MCF 10A (cell line): Measurements from ENCODE around the gene AKAP13. TPM values are rescaled to one million over a fixed set of nuclear protein-coding genes. Genes with fewer than 3 reads are reported as not detected.

Experiments
- BruUV-seq: library from RNA; stranded (reverse); fragments of 400-500 nt; replicated peaks from 2 replicates; lab custom pipeline; 2021; lab: Mats Ljungman, UMichigan
- CTCF ChIA-PET: fragments of 300-600 bp; sonication (Branson Sonifier 250); formaldehyde crosslinking; extraction: SDS; loops from one replicate; lab custom pipeline; 2021; ENCODE audit warnings: antibody characterized with exemption, inconsistent platforms; lab: Yijun Ruan, JAX
- POLR2A ChIA-PET: fragments of 300-600, 350-650 bp; sonication (Branson Sonifier 250); formaldehyde crosslinking; extraction: SDS; loops from one replicate; lab custom pipeline; 2020; ENCODE audit warnings: antibody characterized with exemption, inconsistent platforms; lab: Yijun Ruan, JAX
- DNase-seq: peaks from one replicate; pipeline ENCODE4 v3.0.0-alpha.2; 2018; ENCODE audit not compliant: unreplicated experiment
- H3K27ac Mint-ChIP-seq: one replicate; pipeline ENCODE4 v1.8.0; 2022; ENCODE audit warnings: mild to moderate bottlenecking, low read depth, mixed read lengths; ENCODE audit not compliant: unreplicated experiment
- H3K27me3 Mint-ChIP-seq: one replicate; pipeline ENCODE4 v1.8.0; 2022; ENCODE audit warnings: mixed read lengths; ENCODE audit not compliant: insufficient read depth, unreplicated experiment
- H3K36me3 Mint-ChIP-seq: one replicate; pipeline ENCODE4 v1.8.0; 2022; ENCODE audit warnings: mild to moderate bottlenecking, moderate library complexity, mixed read lengths; ENCODE audit not compliant: insufficient read depth, unreplicated experiment
- H3K4me1 Mint-ChIP-seq: one replicate; pipeline ENCODE4 v1.8.0; 2022; ENCODE audit warnings: mixed read lengths; ENCODE audit not compliant: insufficient read depth, unreplicated experiment
- H3K4me3 Mint-ChIP-seq: one replicate; pipeline ENCODE4 v1.8.0; 2022; ENCODE audit warnings: mild to moderate bottlenecking, moderate library complexity, mixed read lengths; ENCODE audit not compliant: unreplicated experiment
- H3K9me3 Mint-ChIP-seq: one replicate; pipeline ENCODE4 v1.8.0; 2022; ENCODE audit warnings: mixed read lengths; ENCODE audit not compliant: unreplicated experiment
- intact Hi-C: fragments of 100-400 bp; cut with micrococcal nuclease; formaldehyde crosslinking; loops from 2 replicates; pipeline ENCODE4 v1.14.1; 2022
- total RNA-seq: library from RNA; stranded (reverse); gene quantifications from 2 replicates; pipeline ENCODE4 v1.2.3, GENCODE V29; 2022
- TF ChIP-seq, protein P1 (sequence below): fragments of 200-600 bp; IDR thresholded peaks from one replicate; pipeline ENCODE4 v1.8.0; 2022; ENCODE audit warnings: antibody characterized with exemption, mild to moderate bottlenecking; ENCODE audit not compliant: unreplicated experiment

The AKAP13 gene
- total RNA-seq, 1 experiment from 2014 or later = 65.7 TPM

DNA sequence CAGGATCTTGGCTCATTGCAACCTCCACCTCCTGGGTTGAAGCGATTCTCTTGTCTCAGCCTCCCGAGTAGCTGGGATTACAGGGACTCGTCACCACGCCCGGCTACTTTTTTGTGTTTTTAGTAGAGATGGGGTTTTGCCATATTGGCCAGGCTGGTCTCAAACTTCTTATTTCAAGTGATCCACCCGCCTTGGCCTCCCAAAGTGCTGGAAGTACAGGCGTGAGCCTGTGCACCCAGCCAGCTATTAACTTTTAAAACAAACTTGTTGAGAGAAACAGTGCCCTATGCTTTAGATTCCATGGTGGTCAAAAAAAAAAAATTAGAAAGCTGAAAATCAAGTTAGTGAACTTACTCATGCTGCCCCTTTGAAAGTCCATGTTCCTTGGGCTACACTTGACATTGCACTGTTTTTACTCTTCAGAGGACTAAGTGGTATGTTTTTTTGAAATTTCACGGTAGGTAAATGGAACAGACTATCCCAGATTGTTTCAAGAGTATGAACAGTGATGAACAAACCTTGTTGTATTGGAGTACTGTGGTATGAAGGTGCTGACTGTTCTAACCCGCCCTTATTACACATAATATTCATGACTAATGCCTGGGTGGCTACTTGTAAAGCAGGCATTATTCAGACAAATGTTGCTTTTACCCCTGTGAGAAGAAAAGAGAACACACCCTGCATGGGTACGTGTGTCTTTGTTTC, 207.5 kb downstream of the AKAP13 start:
- TF ChIP-seq, protein P1, sequence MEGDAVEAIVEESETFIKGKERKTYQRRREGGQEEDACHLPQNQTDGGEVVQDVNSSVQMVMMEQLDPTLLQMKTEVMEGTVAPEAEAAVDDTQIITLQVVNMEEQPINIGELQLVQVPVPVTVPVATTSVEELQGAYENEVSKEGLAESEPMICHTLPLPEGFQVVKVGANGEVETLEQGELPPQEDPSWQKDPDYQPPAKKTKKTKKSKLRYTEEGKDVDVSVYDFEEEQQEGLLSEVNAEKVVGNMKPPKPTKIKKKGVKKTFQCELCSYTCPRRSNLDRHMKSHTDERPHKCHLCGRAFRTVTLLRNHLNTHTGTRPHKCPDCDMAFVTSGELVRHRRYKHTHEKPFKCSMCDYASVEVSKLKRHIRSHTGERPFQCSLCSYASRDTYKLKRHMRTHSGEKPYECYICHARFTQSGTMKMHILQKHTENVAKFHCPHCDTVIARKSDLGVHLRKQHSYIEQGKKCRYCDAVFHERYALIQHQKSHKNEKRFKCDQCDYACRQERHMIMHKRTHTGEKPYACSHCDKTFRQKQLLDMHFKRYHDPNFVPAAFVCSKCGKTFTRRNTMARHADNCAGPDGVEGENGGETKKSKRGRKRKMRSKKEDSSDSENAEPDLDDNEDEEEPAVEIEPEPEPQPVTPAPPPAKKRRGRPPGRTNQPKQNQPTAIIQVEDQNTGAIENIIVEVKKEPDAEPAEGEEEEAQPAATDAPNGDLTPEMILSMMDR = no peak
- no TSS peak for BruUV-seq
- Mint-ChIP-seq H3K27me3 (no peaks in the 10 kb centered on the region), H3K4me1 (peaks cover 27% of the 10 kb centered on the region), H3K4me3 (peak overlapping the region; percentile 23), H3K27ac (peak overlapping the region; percentile 84), H3K36me3 (peaks cover 60% of the 10 kb centered on the region), H3K9me3 (no peaks in the 10 kb centered on the region)
- ChIA-PET CTCF (interaction anchor here (0.7 kb wide), 2 partner anchors 15 to 50 kb away, joined by 3 read pairs; no protein-coding TSS in a partner anchor), POLR2A (interaction anchor here (0.6 to 1.5 kb wide), 3 partner anchors 20 to 208 kb away, joined by 3 to 5 read pairs (median 4); partner anchors contain the start of gene AKAP13)
- DNase-seq = peak; percentile 63
- intact Hi-C loops = no loop called here

DNA sequence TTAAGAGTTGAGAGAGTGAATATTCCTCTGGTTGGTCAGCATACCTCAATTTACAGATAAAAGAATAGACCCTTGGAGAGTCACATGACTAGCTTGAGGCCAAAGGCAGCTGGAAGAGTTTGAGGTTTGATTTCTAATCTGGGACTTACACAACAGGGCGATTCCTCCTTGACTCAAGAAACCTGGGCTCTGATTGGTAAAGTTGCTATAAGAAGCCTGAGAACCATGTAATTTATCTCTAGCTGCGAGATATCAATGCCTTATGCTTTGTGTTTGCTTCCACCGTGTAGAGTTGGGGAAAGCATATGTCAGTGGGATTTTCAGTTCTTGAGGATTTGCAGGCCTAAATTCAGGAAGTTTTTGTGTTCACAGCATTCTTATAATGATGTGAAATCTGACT, 208.3 kb downstream of the AKAP13 start:
- TSS peak; percentile 53 for BruUV-seq
- POLR2A ChIA-PET = interaction anchor here (0.6 to 2.6 kb wide), 2 partner anchors 19 to 208 kb away, joined by 3 to 10 read pairs; partner anchors contain the start of gene AKAP13
- peak; percentile 33 for DNase-seq
- intact Hi-C loops = no loop called here
- peaks cover 60% of the 10 kb centered on the region for H3K36me3 Mint-ChIP-seq
- TF ChIP-seq, protein P1 = no peak
- no peaks in the 10 kb centered on the region for H3K9me3 Mint-ChIP-seq
- H3K4me1 Mint-ChIP-seq = peaks cover 22% of the 10 kb centered on the region
- CTCF ChIA-PET = interaction anchor here (0.7 to 0.8 kb wide), 2 partner anchors 9 to 691 kb away, joined by 3 read pairs; no protein-coding TSS in a partner anchor
- H3K27me3 Mint-ChIP-seq = no peaks in the 10 kb centered on the region
- H3K4me3 Mint-ChIP-seq = peak overlapping the region; percentile 23
- H3K27ac Mint-ChIP-seq = peak overlapping the region; percentile 84

GRCh38 chr15:85589851-85590250, 209.4 kb downstream of the AKAP13 start:
- TF ChIP-seq, protein P1 = no peak
- POLR2A ChIA-PET = interaction anchor here (0.6 to 2.6 kb wide), 4 partner anchors 11 to 258 kb away, joined by 3 to 10 read pairs (median 6); no protein-coding TSS in a partner anchor
- Mint-ChIP-seq H3K27me3 (no peaks in the 10 kb centered on the region), H3K27ac (peak overlapping the region; percentile 84), H3K9me3 (no peaks in the 10 kb centered on the region), H3K4me1 (peaks cover 15% of the 10 kb centered on the region), H3K36me3 (peaks cover 52% of the 10 kb centered on the region), H3K4me3 (no peak overlapping the region)
- BruUV-seq = no TSS peak
- intact Hi-C loops = no loop called here
- CTCF ChIA-PET = interaction anchor here (0.6 to 1.2 kb wide), 2 partner anchors 29 to 78 kb away, joined by 3 to 4 read pairs; no protein-coding TSS in a partner anchor
- peak; percentile 64 for DNase-seq

GRCh38 chr15:85591622-85592021, 211.2 kb downstream of the AKAP13 start:
- Mint-ChIP-seq H3K36me3 (peaks cover 54% of the 10 kb centered on the region), H3K27me3 (no peaks in the 10 kb centered on the region), H3K4me1 (peaks cover 25% of the 10 kb centered on the region), H3K4me3 (no peak overlapping the region), H3K9me3 (no peaks in the 10 kb centered on the region), H3K27ac (no peak overlapping the region)
- TF ChIP-seq, protein P1 = no peak
- DNase-seq = no peak
- ChIA-PET POLR2A (interaction anchor here (1.0 to 2.4 kb wide), 5 partner anchors 13 to 38 kb away, joined by 3 to 10 read pairs (median 3); no protein-coding TSS in a partner anchor), CTCF (interaction anchor here (0.6 kb wide), 1 partner anchor 26 kb away, joined by 5 read pairs; no protein-coding TSS in a partner anchor)
- intact Hi-C loops = loop anchor here (2.0 kb wide), 1 partner anchor 15 kb away; no protein-coding TSS in a partner anchor
- BruUV-seq = no TSS peak
